Stimulated activated effector memory CD8-positive, alpha-beta T cell treated with anti-CD3 and anti-CD28 coated beads, Interleukin-12 subunit alpha, Interleukin-12 subunit beta, amount 100 ng/mL, for 72 hours (primary cell): ENCODE data around the gene SEPSECS.

ENCODE experiments used
- ATAC-seq: fragments of 150-1000 bp; cut with Tn5 transposase; 2 replicates; pipeline ENCODE4 v1.10.0; 2021
- DNase-seq, 2 donors: peaks; one replicate each; pipeline ENCODE4 v3.0.0; 2021 to 2022; ENCODE audit warnings: low spot score in 2 of 2
- H3K27ac Mint-ChIP-seq: one replicate; pipeline ENCODE4 v1.8.0; 2022; ENCODE audit warnings: mild to moderate bottlenecking, mixed read lengths
- H3K36me3 Mint-ChIP-seq: one replicate; pipeline ENCODE4 v1.8.0; 2022; ENCODE audit warnings: mild to moderate bottlenecking, mixed read lengths
- H3K4me1 Mint-ChIP-seq: one replicate; pipeline ENCODE4 v1.8.0; 2022; ENCODE audit warnings: mixed read lengths
- H3K4me3 Mint-ChIP-seq: one replicate; pipeline ENCODE4 v1.8.0; 2022; ENCODE audit warnings: mild to moderate bottlenecking, mixed read lengths
- H3K9me3 Mint-ChIP-seq: one replicate; pipeline ENCODE4 v1.8.0; 2022; ENCODE audit warnings: mixed read lengths

SEPSECS gene

GRCh38 chr4:25129917-25130316, 30.3 kb downstream of the SEPSECS start:
- ATAC-seq (no peak), DNase-seq (no peak)
- Mint-ChIP-seq H3K9me3 (peaks cover 3% of the 10 kb centered on the region), H3K27ac (no peak overlapping the region), H3K4me1 (peaks cover 3% of the 10 kb centered on the region), H3K36me3 (peaks cover 8% of the 10 kb centered on the region), H3K4me3 (no peak overlapping the region)

GRCh38 chr4:25128671-25129070, 31.6 kb downstream of the SEPSECS start:
- no peak overlapping the region for H3K27ac Mint-ChIP-seq
- no peak for DNase-seq
- H3K36me3 Mint-ChIP-seq = peaks cover 17% of the 10 kb centered on the region
- H3K4me3 Mint-ChIP-seq = no peak overlapping the region
- H3K4me1 Mint-ChIP-seq = no peaks in the 10 kb centered on the region
- no peak for ATAC-seq
- H3K9me3 Mint-ChIP-seq = no peaks in the 10 kb centered on the region

- no peaks in the 10 kb centered on the region for H3K4me1 Mint-ChIP-seq
Measured at GRCh38 chr4:25123236-25123635, 37.0 kb downstream of the SEPSECS start.

DNA sequence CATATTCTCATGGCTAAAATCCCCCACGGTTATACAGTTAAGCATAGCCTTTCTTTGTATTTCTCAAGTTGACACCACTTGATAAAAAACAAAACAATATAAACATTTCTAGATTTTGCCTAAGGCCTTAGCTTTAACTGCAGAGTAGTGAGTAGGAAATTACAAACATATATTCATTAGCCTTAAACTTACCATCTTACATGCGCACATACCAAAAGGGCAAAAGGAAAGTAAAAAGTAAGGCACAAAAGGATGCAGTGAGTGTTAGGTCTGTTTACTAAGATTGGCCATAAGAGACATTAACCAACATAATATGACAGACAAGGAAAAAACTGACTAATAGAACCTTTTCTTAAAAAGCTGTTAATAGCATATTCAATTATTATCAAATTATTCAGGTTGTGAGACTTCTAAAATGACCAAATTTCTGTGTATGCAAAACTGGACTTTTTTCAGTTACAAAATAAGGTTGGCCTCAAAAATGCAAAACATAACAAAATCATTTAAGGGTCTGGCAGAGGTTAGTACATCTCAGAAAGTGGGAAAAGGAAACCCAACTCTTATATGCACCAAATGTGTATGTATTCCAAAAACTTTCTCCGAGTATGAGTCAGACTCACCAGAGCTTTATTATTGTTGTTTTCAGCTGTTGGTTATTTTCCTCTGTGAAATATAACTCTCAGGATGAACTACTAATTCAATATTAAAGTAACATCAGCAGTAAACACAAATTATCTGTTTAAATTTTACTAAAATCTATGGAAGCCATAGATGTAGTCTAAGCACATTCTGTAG, 39.9 kb downstream of the SEPSECS start:
- no peak overlapping the region for H3K4me3 Mint-ChIP-seq
- peaks cover 17% of the 10 kb centered on the region for H3K36me3 Mint-ChIP-seq
- no peak overlapping the region for H3K27ac Mint-ChIP-seq
- H3K4me1 Mint-ChIP-seq = no peaks in the 10 kb centered on the region
- no peak for DNase-seq
- H3K9me3 Mint-ChIP-seq = no peaks in the 10 kb centered on the region
- ATAC-seq = no peak

More at GRCh38 chr4:25123236-25123635, 37.0 kb downstream of the SEPSECS start:
- H3K4me3 Mint-ChIP-seq = no peak overlapping the region
- H3K27ac Mint-ChIP-seq = no peak overlapping the region
- DNase-seq = no peak
- ATAC-seq = peak; percentile 77
- H3K36me3 Mint-ChIP-seq = peaks cover 17% of the 10 kb centered on the region
- no peaks in the 10 kb centered on the region for H3K9me3 Mint-ChIP-seq

GRCh38 chr4:25117716-25118472, 42.4 kb downstream of the SEPSECS start:
- no peak for ATAC-seq
- H3K4me1 Mint-ChIP-seq = no peaks in the 10 kb centered on the region
- no peaks in the 10 kb centered on the region for H3K9me3 Mint-ChIP-seq
- H3K4me3 Mint-ChIP-seq = no peak overlapping the region
- no peak overlapping the region for H3K27ac Mint-ChIP-seq
- no peaks in the 10 kb centered on the region for H3K36me3 Mint-ChIP-seq
- DNase-seq = no peak

- ATAC-seq = no peak
- H3K4me3 Mint-ChIP-seq = no peak overlapping the region
Measured at GRCh38 chr4:25117274-25117673, 43.0 kb downstream of the SEPSECS start.

DNA sequence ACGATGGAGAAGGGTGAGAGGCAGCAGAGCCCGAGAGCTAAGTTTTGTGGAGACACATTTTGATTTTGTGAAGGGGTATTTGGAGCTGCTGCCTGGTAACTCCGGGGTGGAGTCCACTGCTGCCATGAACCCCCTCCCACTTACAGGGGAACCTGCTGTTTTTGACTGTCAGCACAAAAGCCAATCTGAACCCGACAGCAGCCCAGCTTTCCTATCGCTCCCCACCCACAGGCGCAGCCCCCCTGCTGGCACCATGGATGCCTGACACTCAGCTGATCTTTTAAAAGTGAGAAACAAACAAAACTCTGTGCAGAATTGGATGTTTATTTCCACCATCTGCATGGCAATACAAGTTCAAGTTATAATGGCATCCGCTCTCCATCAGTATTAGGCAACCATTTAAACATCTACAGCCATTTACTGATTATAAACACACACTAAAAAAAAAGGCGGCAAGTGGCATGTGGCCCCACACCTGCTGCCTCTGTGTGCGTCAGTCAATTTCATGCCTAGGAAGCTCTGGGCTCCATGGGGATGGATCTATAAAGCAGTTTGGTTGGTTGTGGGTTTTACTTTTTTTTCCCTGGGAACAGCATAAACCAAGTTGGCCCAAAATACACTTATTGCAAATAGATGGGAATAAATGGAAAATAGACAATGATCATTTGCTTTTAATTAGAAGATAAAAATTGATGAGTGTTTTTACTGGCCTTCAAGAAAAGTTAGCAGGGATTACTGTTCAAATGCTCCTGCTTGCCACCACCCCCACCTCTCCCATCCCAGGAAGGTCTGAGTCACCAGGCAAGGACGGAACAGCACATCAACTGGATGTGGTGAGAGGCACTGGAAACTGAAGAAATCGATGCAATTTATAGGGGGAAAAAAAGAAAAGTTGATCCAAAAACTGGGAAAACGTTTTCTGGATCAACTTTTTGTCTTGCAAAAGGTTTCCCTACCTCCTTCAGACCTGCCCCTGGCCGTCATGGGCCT, 46.0 kb downstream of the SEPSECS start:
- H3K36me3 Mint-ChIP-seq = no peaks in the 10 kb centered on the region
- ATAC-seq (no peak), DNase-seq (no peak)
- no peaks in the 10 kb centered on the region for H3K4me1 Mint-ChIP-seq
- H3K9me3 Mint-ChIP-seq = no peaks in the 10 kb centered on the region
- H3K4me3 Mint-ChIP-seq = no peak overlapping the region
- no peak overlapping the region for H3K27ac Mint-ChIP-seq

More at GRCh38 chr4:25117274-25117673, 43.0 kb downstream of the SEPSECS start:
- Mint-ChIP-seq H3K36me3 (no peaks in the 10 kb centered on the region), H3K4me1 (no peaks in the 10 kb centered on the region), H3K9me3 (no peaks in the 10 kb centered on the region), H3K27ac (no peak overlapping the region)
- DNase-seq = no peak

DNA sequence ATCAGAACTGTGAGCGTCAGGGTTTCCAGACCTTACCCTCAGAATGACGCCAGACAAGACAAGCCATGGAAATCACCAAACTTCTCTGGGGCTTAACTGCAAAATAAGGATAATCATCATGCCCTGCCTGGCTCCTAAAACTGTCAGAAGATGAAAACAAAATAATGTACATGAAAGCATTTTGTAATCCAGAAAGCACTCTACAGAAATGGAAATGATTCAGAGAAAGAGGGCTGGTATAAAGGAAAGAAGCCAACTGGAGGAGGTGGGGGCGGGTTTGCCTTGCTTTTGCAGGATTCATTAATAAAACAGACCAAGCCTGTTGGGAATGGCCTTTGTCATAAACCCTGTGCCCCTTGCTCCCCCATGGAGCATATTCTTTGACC, 47.3 kb downstream of the SEPSECS start:
- DNase-seq (no peak), ATAC-seq (no peak)
- Mint-ChIP-seq H3K36me3 (no peaks in the 10 kb centered on the region), H3K9me3 (no peaks in the 10 kb centered on the region), H3K4me1 (no peaks in the 10 kb centered on the region), H3K27ac (no peak overlapping the region), H3K4me3 (no peak overlapping the region)

DNA sequence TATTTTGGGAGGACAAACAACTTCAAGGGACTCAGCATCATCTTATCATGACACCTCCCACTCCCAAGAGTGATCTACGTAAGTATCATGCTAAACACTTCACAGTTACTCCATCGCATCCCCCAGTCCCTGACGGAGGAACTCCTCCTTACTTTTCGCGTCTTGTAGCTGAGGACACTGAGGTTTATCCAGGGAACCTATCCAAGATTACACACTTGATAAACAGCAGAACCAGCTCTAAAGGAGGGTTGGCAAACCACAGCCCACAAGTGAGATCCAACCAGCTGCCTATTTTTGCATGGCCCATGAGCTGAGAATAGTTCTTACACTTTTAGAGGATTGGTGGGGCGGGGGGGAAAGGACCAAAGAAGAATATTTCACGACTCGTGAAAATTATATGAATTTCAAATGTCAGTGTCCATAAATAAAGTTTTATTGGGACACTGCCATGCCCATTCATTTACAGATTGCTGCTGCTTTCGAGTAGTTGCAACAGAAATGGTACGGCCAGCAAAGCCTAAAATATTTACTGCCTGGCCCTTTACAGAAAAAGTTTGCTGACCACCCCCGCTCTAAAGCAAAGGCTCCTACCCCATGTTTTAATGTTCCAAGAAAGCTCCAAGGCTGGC, 47.8 kb downstream of the SEPSECS start:
- no peaks in the 10 kb centered on the region for H3K9me3 Mint-ChIP-seq
- ATAC-seq (no peak), DNase-seq (no peak)
- no peaks in the 10 kb centered on the region for H3K4me1 Mint-ChIP-seq
- no peak overlapping the region for H3K4me3 Mint-ChIP-seq
- H3K27ac Mint-ChIP-seq = no peak overlapping the region
- H3K36me3 Mint-ChIP-seq = no peaks in the 10 kb centered on the region

GRCh38 chr4:25111648-25112196, 48.5 kb downstream of the SEPSECS start:
- no peak overlapping the region for H3K4me3 Mint-ChIP-seq
- DNase-seq = no peak
- H3K4me1 Mint-ChIP-seq = no peaks in the 10 kb centered on the region
- H3K9me3 Mint-ChIP-seq = no peaks in the 10 kb centered on the region
- no peaks in the 10 kb centered on the region for H3K36me3 Mint-ChIP-seq
- no peak for ATAC-seq
- H3K27ac Mint-ChIP-seq = no peak overlapping the region

DNA sequence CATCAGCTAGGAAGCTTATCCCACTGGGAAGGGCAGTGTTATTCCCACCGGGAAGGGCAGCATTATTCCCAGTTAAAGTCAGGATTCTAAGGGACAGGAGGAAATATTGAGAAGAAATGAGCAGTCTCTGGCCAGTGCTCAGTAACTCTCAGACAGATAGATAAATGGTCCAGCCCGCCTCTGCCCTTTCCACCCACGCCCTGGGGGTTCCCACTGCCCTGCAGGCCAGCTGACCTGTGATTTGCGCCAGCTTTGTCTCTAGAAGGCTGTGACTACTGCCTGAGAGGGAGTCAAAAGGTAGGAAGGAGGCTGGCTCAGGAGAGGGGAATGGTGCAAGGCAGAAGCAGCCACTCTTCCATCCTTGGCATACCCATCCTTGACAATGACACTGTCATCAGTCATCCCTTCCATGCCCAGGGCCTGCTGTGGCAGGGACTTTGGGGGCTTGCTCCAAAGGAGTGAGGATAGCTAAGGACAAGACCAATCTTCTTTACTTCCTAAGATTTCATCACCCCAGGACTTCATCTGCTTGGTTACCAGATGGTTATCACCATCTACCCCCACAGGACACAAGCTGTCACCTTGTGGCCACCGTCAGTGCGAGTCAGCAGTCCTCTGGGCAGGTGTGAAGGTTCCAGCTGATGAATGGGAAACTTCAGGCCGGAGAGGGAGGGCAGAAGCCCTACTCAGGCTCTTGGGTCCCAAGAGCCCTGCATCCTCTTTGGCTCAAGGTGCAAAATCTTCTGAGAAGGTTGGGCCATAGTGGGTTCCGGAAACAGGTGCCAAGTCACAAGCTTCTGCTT, 49.5 kb downstream of the SEPSECS start:
- Mint-ChIP-seq H3K9me3 (no peaks in the 10 kb centered on the region), H3K4me1 (no peaks in the 10 kb centered on the region), H3K4me3 (no peak overlapping the region), H3K36me3 (no peaks in the 10 kb centered on the region), H3K27ac (no peak overlapping the region)
- ATAC-seq (peak; percentile 39), DNase-seq (no peak)

- no peak overlapping the region for H3K27ac Mint-ChIP-seq
- no peaks in the 10 kb centered on the region for H3K4me1 Mint-ChIP-seq
- H3K36me3 Mint-ChIP-seq = no peaks in the 10 kb centered on the region
- ATAC-seq (no peak), DNase-seq (no peak)
- no peak overlapping the region for H3K4me3 Mint-ChIP-seq
- H3K9me3 Mint-ChIP-seq = no peaks in the 10 kb centered on the region
Measured at GRCh38 chr4:25109511-25109910, 50.7 kb downstream of the SEPSECS start.

DNA sequence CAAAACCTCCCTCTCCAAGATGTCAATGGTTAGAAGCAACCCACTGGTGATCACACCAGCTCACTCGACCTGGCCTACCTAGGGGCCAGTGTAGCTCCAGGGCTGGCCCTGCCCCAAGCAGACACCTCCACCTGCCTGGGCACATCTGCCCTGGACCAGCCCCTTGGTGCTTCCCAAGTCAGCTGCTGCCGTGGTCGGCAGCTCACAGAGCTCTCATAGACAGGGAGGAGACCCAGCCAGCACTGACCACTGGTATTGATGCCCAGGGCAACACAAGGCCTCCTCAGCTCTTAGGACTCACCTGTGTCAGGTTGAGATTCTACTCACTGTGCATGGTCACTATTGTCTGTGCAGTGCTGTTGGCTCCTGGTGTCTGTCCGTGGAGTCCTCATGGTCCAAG, 51.7 kb downstream of the SEPSECS start:
- Mint-ChIP-seq H3K4me3 (no peak overlapping the region), H3K9me3 (no peaks in the 10 kb centered on the region), H3K36me3 (no peaks in the 10 kb centered on the region), H3K4me1 (no peaks in the 10 kb centered on the region), H3K27ac (no peak overlapping the region)
- no peak for DNase-seq
- peak; percentile 19 for ATAC-seq
